ENCODE results near the gene OR5D14. TPM values are rescaled to one million over a fixed set of nuclear protein-coding genes. Genes with fewer than 3 reads are reported as not detected.

Gene OR5D14
- total RNA-seq (2021; ENCODE audit: unreplicated experiment), result not detected
- not detected for polyA plus RNA-seq (2012; ENCODE audit: insufficient read length)
- Bru-seq, nascent RNA, result not detected
- not detected for BruChase-seq, experiment 1, labeled RNA remaining after a 2-hour chase
- BruChase-seq, experiment 2, labeled RNA remaining after a 6-hour chase, result not detected
- long read RNA-seq, result 0 reads

GRCh38 chr11:55795256-55795655, at the start of gene OR5D14:
OR5D14 (plus strand) TSS chr11:55795556; CDS start chr11:55795556, 0 bp downstream.
- CTCF ChIA-PET, result no interaction called here
- in situ Hi-C loops (cut with HindIII; ENCODE audit: low pct_unique_long_range_greater_than_20kb, low sequenced_read_pairs), result no loop called here

GRCh38 chr11:55773138-55773537, 22.2 kb upstream of the OR5D14 start, which contains the start of gene OR5D13:
OR5D13 (plus strand) TSS chr11:55773438; CDS start chr11:55773438, 0 bp downstream.
- H3K4me1 ChIP-seq (ENCODE audit: control insufficient read depth, insufficient read depth, low read length), result no peaks in the 10 kb centered on the region
- DNase-seq (ENCODE audit: low read depth, low spot score) (no peak), ATAC-seq (no peak)
- intact Hi-C loops (cut with micrococcal nuclease; ENCODE audit: unreplicated experiment) (loop anchor here (10.0 kb wide), 1 partner anchor 62 kb away; the partner anchor contains the start of gene OR5D16), in situ Hi-C loops (cut with HindIII; ENCODE audit: low pct_unique_long_range_greater_than_20kb, low sequenced_read_pairs) (no loop called here)
- no peak within 1 kb of the TSS for H3K27ac ChIP-seq (ENCODE audit: low read length)
- TF ChIP-seq, protein P1, sequence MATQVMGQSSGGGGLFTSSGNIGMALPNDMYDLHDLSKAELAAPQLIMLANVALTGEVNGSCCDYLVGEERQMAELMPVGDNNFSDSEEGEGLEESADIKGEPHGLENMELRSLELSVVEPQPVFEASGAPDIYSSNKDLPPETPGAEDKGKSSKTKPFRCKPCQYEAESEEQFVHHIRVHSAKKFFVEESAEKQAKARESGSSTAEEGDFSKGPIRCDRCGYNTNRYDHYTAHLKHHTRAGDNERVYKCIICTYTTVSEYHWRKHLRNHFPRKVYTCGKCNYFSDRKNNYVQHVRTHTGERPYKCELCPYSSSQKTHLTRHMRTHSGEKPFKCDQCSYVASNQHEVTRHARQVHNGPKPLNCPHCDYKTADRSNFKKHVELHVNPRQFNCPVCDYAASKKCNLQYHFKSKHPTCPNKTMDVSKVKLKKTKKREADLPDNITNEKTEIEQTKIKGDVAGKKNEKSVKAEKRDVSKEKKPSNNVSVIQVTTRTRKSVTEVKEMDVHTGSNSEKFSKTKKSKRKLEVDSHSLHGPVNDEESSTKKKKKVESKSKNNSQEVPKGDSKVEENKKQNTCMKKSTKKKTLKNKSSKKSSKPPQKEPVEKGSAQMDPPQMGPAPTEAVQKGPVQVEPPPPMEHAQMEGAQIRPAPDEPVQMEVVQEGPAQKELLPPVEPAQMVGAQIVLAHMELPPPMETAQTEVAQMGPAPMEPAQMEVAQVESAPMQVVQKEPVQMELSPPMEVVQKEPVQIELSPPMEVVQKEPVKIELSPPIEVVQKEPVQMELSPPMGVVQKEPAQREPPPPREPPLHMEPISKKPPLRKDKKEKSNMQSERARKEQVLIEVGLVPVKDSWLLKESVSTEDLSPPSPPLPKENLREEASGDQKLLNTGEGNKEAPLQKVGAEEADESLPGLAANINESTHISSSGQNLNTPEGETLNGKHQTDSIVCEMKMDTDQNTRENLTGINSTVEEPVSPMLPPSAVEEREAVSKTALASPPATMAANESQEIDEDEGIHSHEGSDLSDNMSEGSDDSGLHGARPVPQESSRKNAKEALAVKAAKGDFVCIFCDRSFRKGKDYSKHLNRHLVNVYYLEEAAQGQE (IDR thresholded peaks at IDR 0.05; ENCODE audit: insufficient read depth in 1 of 2, low read depth in 2 of 2, low read length in 1 of 2), result no peak
- TF ChIP-seq POLR2AphosphoS5 (IDR thresholded peaks at IDR 0.05; ENCODE audit: low read depth, low read length), result no peak
- TF ChIP-seq, protein P2, sequence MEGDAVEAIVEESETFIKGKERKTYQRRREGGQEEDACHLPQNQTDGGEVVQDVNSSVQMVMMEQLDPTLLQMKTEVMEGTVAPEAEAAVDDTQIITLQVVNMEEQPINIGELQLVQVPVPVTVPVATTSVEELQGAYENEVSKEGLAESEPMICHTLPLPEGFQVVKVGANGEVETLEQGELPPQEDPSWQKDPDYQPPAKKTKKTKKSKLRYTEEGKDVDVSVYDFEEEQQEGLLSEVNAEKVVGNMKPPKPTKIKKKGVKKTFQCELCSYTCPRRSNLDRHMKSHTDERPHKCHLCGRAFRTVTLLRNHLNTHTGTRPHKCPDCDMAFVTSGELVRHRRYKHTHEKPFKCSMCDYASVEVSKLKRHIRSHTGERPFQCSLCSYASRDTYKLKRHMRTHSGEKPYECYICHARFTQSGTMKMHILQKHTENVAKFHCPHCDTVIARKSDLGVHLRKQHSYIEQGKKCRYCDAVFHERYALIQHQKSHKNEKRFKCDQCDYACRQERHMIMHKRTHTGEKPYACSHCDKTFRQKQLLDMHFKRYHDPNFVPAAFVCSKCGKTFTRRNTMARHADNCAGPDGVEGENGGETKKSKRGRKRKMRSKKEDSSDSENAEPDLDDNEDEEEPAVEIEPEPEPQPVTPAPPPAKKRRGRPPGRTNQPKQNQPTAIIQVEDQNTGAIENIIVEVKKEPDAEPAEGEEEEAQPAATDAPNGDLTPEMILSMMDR (IDR thresholded peaks at IDR 0.05), result no peak
- TF ChIP-seq SIN3A (IDR thresholded peaks at IDR 0.05; ENCODE audit: borderline replicate concordance, insufficient read depth, low read depth, low read length), result no peak
- TF ChIP-seq TCF7L2 (IDR thresholded peaks at IDR 0.05; ENCODE audit: low read depth, low read length), result no peak
- H3K27me3 ChIP-seq (ENCODE audit: control insufficient read depth, insufficient read depth, low read length), result no peaks in the 10 kb centered on the region
- POLR2A ChIA-PET, result no interaction called here
- BruUV-seq (replicated peaks), result no TSS peak
- no peaks in the 10 kb centered on the region for H3K36me3 ChIP-seq (ENCODE audit: control insufficient read depth, insufficient read depth, low read length)
- H3K4me3 ChIP-seq (ENCODE audit: low read depth in 2 of 2, low read length in 2 of 2), result no peak within 1 kb of the TSS
- CTCF ChIA-PET, result no interaction called here
- no peaks in the 10 kb centered on the region for H3K9me3 ChIP-seq (ENCODE audit: control insufficient read depth, insufficient read depth, low read depth, low read length)

More at GRCh38 chr11:55795256-55795655, at the start of gene OR5D14:
- ATAC-seq (no peak), DNase-seq (ENCODE audit: low read depth, low spot score) (no peak)
- POLR2A ChIA-PET, result no interaction called here
- H3K4me3 ChIP-seq (ENCODE audit: low read depth in 2 of 2, low read length in 2 of 2), result no peak within 1 kb of the TSS
- H3K27ac ChIP-seq (ENCODE audit: low read length), result no peak within 1 kb of the TSS
- no peaks in the 10 kb centered on the region for H3K36me3 ChIP-seq (ENCODE audit: control insufficient read depth, insufficient read depth, low read length)
- BruUV-seq (replicated peaks), result no TSS peak
- no peaks in the 10 kb centered on the region for H3K27me3 ChIP-seq (ENCODE audit: control insufficient read depth, insufficient read depth, low read length)
- intact Hi-C loops (cut with micrococcal nuclease; ENCODE audit: unreplicated experiment), result no loop called here
- no peaks in the 10 kb centered on the region for H3K4me1 ChIP-seq (ENCODE audit: control insufficient read depth, insufficient read depth, low read length)
- no peak for TF ChIP-seq TCF7L2 (IDR thresholded peaks at IDR 0.05; ENCODE audit: low read depth, low read length)
- TF ChIP-seq, protein P2 (IDR thresholded peaks at IDR 0.05), result no peak
- no peak for TF ChIP-seq POLR2AphosphoS5 (IDR thresholded peaks at IDR 0.05; ENCODE audit: low read depth, low read length)
- TF ChIP-seq SIN3A (IDR thresholded peaks at IDR 0.05; ENCODE audit: borderline replicate concordance, insufficient read depth, low read depth, low read length), result no peak
- TF ChIP-seq, protein P1 (IDR thresholded peaks at IDR 0.05; ENCODE audit: insufficient read depth in 1 of 2, low read depth in 2 of 2, low read length in 1 of 2), result no peak
- H3K9me3 ChIP-seq (ENCODE audit: control insufficient read depth, insufficient read depth, low read depth, low read length), result no peaks in the 10 kb centered on the region
